ES-I3 (cell line): ENCODE data around the gene SNRPA.
A peak's percentile ranks its signal among the peaks of the same experiment; 100 is the strongest.
"Not testable (repeated sequence)": the region's sequence is repeated elsewhere in the genome, so short reads cannot be mapped to it uniquely, and the experiment has no call there.

ENCODE experiments used
- H3K36me3 ChIP-seq: 2 replicates; pipeline ENCODE4 v1.6.1; 2013; ENCODE audit warnings: mild to moderate bottlenecking, low read length, control low read depth, moderate library complexity; ENCODE audit not compliant: insufficient read depth
- H3K4me1 ChIP-seq: 2 replicates; pipeline ENCODE4 v1.6.1; 2013; ENCODE audit warnings: mild to moderate bottlenecking, control low read depth, low read length; ENCODE audit not compliant: insufficient read depth
- H3K9ac ChIP-seq: 2 replicates; pipeline ENCODE4 v1.6.1; 2013; ENCODE audit warnings: low read depth, mild to moderate bottlenecking, low read length, moderate library complexity
- H3K9me3 ChIP-seq: 2 replicates; pipeline ENCODE4 v1.6.1; 2013; ENCODE audit warnings: mild to moderate bottlenecking, low read length, moderate library complexity; ENCODE audit not compliant: control insufficient read depth, insufficient read depth

The SNRPA gene

GRCh38 chr19:40803170-40803856 lies 52.3 kb downstream of the SNRPA start:
- no peaks in the 10 kb centered on the region; the same call in 1 of the 2 replicates for H3K36me3 ChIP-seq
- H3K4me1 ChIP-seq: peaks cover 31% of the 10 kb centered on the region
- no peaks in the 10 kb centered on the region for H3K9me3 ChIP-seq
- H3K9ac ChIP-seq: no peak overlapping the region

- Histone ChIP-seq H3K4me1 (peaks cover 31% of the 10 kb centered on the region), H3K9ac (no peak overlapping the region), H3K9me3 (no peaks in the 10 kb centered on the region), H3K36me3 (no peaks in the 10 kb centered on the region; the same call in 1 of the 2 replicates)
These were observed 53.1 kb downstream of the SNRPA start for GRCh38 chr19:40803857-40804782.

- H3K9ac ChIP-seq: no peak overlapping the region
- H3K36me3 ChIP-seq: no peaks in the 10 kb centered on the region; the same call in 1 of the 2 replicates
- H3K4me1 ChIP-seq: peaks cover 32% of the 10 kb centered on the region
- no peaks in the 10 kb centered on the region for H3K9me3 ChIP-seq
These were observed 53.8 kb downstream of the SNRPA start for GRCh38 chr19:40804783-40805242.

- peaks cover 35% of the 10 kb centered on the region for H3K4me1 ChIP-seq
- no peak overlapping the region for H3K9ac ChIP-seq
These were observed 54.4 kb downstream of the SNRPA start for GRCh38 chr19:40805258-40805868.

GRCh38 chr19:40806423-40807146 lies 55.6 kb downstream of the SNRPA start:
- H3K4me1 ChIP-seq: peaks cover 35% of the 10 kb centered on the region
- H3K36me3 ChIP-seq: no peaks in the 10 kb centered on the region
- H3K9ac ChIP-seq: peak overlapping the region; percentile 11; the same call in 1 of the 2 replicates

More at GRCh38 chr19:40805258-40805868, 54.4 kb downstream of the SNRPA start:
- H3K36me3 ChIP-seq: no peaks in the 10 kb centered on the region; the same call in 1 of the 2 replicates
- H3K9me3 ChIP-seq: no peaks in the 10 kb centered on the region

GRCh38 chr19:40807147-40808020 lies 56.4 kb downstream of the SNRPA start:
- Histone ChIP-seq H3K9me3 (no peaks in the 10 kb centered on the region), H3K9ac (no peak overlapping the region), H3K36me3 (no peaks in the 10 kb centered on the region), H3K4me1 (peaks cover 37% of the 10 kb centered on the region)

More at GRCh38 chr19:40806423-40807146, 55.6 kb downstream of the SNRPA start:
- H3K9me3 ChIP-seq: no peaks in the 10 kb centered on the region

GRCh38 chr19:40808021-40808325 lies 57.0 kb downstream of the SNRPA start:
- Histone ChIP-seq H3K36me3 (no peaks in the 10 kb centered on the region), H3K4me1 (peaks cover 37% of the 10 kb centered on the region), H3K9me3 (no peaks in the 10 kb centered on the region), H3K9ac (no peak overlapping the region)

GRCh38 chr19:40808497-40808896 lies 57.5 kb downstream of the SNRPA start:
- Histone ChIP-seq H3K9me3 (no peaks in the 10 kb centered on the region), H3K4me1 (peaks cover 34% of the 10 kb centered on the region), H3K36me3 (no peaks in the 10 kb centered on the region), H3K9ac (no peak overlapping the region)

- no peaks in the 10 kb centered on the region for H3K9me3 ChIP-seq
- peaks cover 32% of the 10 kb centered on the region for H3K4me1 ChIP-seq
- no peaks in the 10 kb centered on the region for H3K36me3 ChIP-seq
- H3K9ac ChIP-seq: 0 out of 2 replicates have a peak overlapping the region, but pooled peaks have one; percentile 63
These were observed 58.5 kb downstream of the SNRPA start for GRCh38 chr19:40809358-40810086.

GRCh38 chr19:40810160-40810559 lies 59.2 kb downstream of the SNRPA start:
- peaks cover 32% of the 10 kb centered on the region for H3K4me1 ChIP-seq

GRCh38 chr19:40810649-40811408 lies 59.8 kb downstream of the SNRPA start:
- peak overlapping the region; percentile 63 for H3K9ac ChIP-seq
- peaks cover 28% of the 10 kb centered on the region for H3K4me1 ChIP-seq
- H3K9me3 ChIP-seq, H3K36me3 ChIP-seq: not testable (repeated sequence)

More at GRCh38 chr19:40810160-40810559, 59.2 kb downstream of the SNRPA start:
- no peaks in the 10 kb centered on the region for H3K9me3 ChIP-seq
- peak overlapping the region; percentile 63; the same call in 1 of the 2 replicates for H3K9ac ChIP-seq
- H3K36me3 ChIP-seq: no peaks in the 10 kb centered on the region
